GM21576 (cell line): Measurements from ENCODE around the gene KPNA5.

Experiments
- ATAC-seq: cut with Tn5 transposase; IDR thresholded peaks from one replicate; pipeline ENCODE4 v1.9.1; 2021; ENCODE audit warnings: mild to moderate bottlenecking, moderate library complexity; ENCODE audit not compliant: unreplicated experiment

The KPNA5 gene

GRCh38 chr6:116779573-116780164 lies 98.7 kb downstream of the KPNA5 start:
- no peak for ATAC-seq

- no peak for ATAC-seq
These were observed 102.8 kb downstream of the KPNA5 start for GRCh38 chr6:116783852-116784251.
